COR-L47 (cell line): ENCODE results near the gene ARFGEF3.

Source experiments
- DNase-seq: peaks from one replicate; lab custom pipeline; 2025; lab: John Stamatoyannopoulos, UW

The ARFGEF3 gene

GRCh38 chr6:138307816-138308730 lies 146.3 kb downstream of the ARFGEF3 start:
- no peak for DNase-seq

- no peak for DNase-seq
These were observed 147.0 kb downstream of the ARFGEF3 start for GRCh38 chr6:138308731-138309110.

- no peak for DNase-seq
These were observed 148.0 kb downstream of the ARFGEF3 start for GRCh38 chr6:138309695-138310094.

- peak; percentile 57 for DNase-seq
These were observed 148.6 kb downstream of the ARFGEF3 start for GRCh38 chr6:138310294-138310693.

- no peak for DNase-seq
These were observed 149.1 kb downstream of the ARFGEF3 start for GRCh38 chr6:138310821-138311220.

GRCh38 chr6:138311268-138311667 lies 149.5 kb downstream of the ARFGEF3 start:
- no peak for DNase-seq

- DNase-seq, result no peak
These were observed 157.1 kb downstream of the ARFGEF3 start for GRCh38 chr6:138318741-138319375.

- no peak for DNase-seq
These were observed 160.2 kb downstream of the ARFGEF3 start for GRCh38 chr6:138321934-138322333.

GRCh38 chr6:138323821-138324220 lies 162.1 kb downstream of the ARFGEF3 start:
- DNase-seq, result no peak

GRCh38 chr6:138328210-138328609 lies 166.5 kb downstream of the ARFGEF3 start:
- no peak for DNase-seq

- DNase-seq, result no peak
These were observed 169.0 kb downstream of the ARFGEF3 start for GRCh38 chr6:138330763-138331162.

GRCh38 chr6:138331444-138331843 lies 169.7 kb downstream of the ARFGEF3 start:
- DNase-seq, result no peak

- DNase-seq, result no peak
These were observed 170.2 kb downstream of the ARFGEF3 start for GRCh38 chr6:138331984-138332383.

GRCh38 chr6:138334000-138334399 lies 172.3 kb downstream of the ARFGEF3 start:
- no peak for DNase-seq

- DNase-seq, result no peak
These were observed 173.2 kb downstream of the ARFGEF3 start for GRCh38 chr6:138334963-138335362.

GRCh38 chr6:138336221-138336620 lies 174.5 kb downstream of the ARFGEF3 start:
- DNase-seq, result no peak

- DNase-seq, result no peak
These were observed 175.3 kb downstream of the ARFGEF3 start for GRCh38 chr6:138337076-138337475.

GRCh38 chr6:138339024-138339423 lies 177.3 kb downstream of the ARFGEF3 start:
- no peak for DNase-seq

GRCh38 chr6:138341176-138341575 lies 179.4 kb downstream of the ARFGEF3 start:
- DNase-seq, result no peak

GRCh38 chr6:138343112-138343511 lies 181.4 kb downstream of the ARFGEF3 start:
- DNase-seq, result no peak

GRCh38 chr6:138345565-138346285 lies 184.0 kb downstream of the ARFGEF3 start:
- no peak for DNase-seq

- DNase-seq, result no peak
These were observed 184.8 kb downstream of the ARFGEF3 start for GRCh38 chr6:138346302-138347195.
